GM21360 (cell line): Measurements from ENCODE around the gene GHDC.
"Not testable (repeated sequence)": the region's sequence is repeated elsewhere in the genome, so short reads cannot be mapped to it uniquely, and the experiment has no call there.

ENCODE experiments used
- ATAC-seq: cut with Tn5 transposase; IDR thresholded peaks from one replicate; pipeline ENCODE4 v1.9.1; 2021; ENCODE audit warnings: mild to moderate bottlenecking, moderate library complexity; ENCODE audit not compliant: unreplicated experiment

The GHDC gene

DNA sequence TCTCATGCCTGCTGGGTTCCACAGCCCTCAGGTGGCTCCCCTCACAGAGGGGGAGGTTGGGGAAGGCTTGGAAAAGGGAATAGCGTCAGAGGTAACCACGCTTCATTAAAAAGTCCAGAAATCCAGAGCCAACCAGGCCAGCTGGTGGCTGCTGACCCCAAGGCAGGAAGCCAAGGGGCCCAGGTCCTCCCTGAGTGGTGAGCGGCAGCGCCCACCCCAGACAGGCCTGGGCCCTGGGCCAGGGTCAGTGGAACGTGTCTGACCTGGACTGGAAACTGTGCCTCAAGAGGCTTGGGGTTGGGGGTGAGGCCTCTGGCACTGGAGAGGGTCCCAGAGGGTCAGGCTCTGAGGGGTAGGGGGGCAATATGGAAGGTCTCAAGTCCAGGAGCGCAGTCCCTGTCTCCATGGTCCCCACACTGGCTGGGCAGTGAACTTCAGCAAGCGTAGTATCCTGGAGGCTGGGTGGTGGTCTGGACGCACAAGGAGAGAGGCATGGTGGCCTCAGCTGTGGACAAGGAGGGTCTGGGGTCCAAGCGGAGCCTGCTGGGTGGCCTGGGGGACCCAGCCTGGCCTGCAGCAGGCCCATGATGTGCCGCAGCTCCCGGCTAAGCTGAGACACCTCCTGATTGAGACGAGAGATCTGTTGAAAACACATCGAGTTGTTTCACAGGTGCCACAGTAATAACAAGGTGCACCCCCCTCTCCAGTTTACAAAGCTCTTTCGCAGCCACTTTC, 34.3 kb downstream of the GHDC start:
- no peak for ATAC-seq

DNA sequence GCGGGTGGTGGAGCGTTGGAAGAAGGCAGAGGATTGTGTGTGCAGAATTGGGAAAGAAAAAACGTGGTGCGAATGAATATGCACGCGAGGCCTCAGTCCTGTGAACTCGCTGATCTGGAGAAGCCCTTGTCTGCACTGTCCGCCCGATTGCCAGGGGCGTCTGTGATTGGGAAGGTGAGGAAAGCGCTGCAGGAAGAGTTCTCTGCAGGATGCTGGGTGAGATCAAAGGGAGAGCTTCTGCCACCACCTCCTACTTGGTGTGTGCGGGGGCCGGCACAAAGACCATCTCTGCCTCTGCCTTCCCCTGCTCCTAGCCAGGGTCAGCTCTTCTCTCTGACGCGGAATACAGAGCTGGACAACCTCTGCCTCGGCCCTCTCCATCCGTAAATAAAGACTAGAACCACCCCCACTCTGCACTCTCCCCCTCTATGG, 38.7 kb downstream of the GHDC start:
- no peak for ATAC-seq

GRCh38 chr17:42153919-42154742, 40.2 kb downstream of the GHDC start:
- no peak for ATAC-seq

DNA sequence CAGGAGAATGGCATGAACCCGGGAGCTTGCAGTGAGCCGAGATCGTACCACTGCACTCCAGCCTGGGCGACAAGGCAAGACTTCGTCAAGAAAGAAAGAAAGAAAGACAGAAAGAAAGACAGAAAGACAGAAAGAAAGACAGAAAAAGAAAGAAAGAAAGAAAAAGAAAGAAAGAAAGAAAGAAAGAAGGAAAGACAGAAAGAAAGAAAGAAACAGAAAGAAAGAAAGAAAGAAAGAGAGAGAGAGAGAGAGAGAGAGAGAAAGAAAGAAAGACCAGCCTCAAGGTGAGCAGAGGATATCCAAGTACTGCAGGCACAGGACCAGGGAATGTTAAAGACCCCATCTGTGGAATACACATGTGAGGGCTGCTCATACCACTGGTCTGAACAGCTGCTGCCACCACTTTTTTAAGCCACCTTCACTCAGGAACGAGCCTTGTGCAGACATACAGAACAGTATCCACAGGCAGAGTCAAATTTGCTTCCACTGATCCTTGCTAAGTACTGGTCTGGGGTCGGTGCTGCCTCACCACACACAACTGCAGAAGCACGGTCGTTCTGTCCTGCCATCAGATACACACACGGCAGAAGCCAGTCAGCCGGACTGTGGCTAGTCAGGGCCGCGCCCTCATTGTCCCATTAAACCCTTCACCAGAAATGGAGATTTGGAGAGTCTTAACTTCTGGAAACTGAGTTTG, 47.2 kb downstream of the GHDC start:
- no peak for ATAC-seq

GRCh38 chr17:42143138-42143537, 51.2 kb downstream of the GHDC start:
- not testable (repeated sequence) for ATAC-seq

GRCh38 chr17:42142371-42142896, 51.9 kb downstream of the GHDC start:
- ATAC-seq: no peak

- ATAC-seq: no peak
Observed at GRCh38 chr17:42141382-42141781, 52.9 kb downstream of the GHDC start.

- not testable (repeated sequence) for ATAC-seq
Observed at GRCh38 chr17:42140690-42141089, 53.6 kb downstream of the GHDC start.
